ENCODE data around the gene TFB1M. TPM values are rescaled to one million over a fixed set of nuclear protein-coding genes. Genes with fewer than 3 reads are reported as not detected.
"Not testable (repeated sequence)": the region's sequence is repeated elsewhere in the genome, so short reads cannot be mapped to it uniquely, and the experiment has no call there.

The TFB1M gene
- total RNA-seq, 2 donors from 2014 or later, result 6.6 to 11.0 TPM

- TF ChIP-seq, protein P1, sequence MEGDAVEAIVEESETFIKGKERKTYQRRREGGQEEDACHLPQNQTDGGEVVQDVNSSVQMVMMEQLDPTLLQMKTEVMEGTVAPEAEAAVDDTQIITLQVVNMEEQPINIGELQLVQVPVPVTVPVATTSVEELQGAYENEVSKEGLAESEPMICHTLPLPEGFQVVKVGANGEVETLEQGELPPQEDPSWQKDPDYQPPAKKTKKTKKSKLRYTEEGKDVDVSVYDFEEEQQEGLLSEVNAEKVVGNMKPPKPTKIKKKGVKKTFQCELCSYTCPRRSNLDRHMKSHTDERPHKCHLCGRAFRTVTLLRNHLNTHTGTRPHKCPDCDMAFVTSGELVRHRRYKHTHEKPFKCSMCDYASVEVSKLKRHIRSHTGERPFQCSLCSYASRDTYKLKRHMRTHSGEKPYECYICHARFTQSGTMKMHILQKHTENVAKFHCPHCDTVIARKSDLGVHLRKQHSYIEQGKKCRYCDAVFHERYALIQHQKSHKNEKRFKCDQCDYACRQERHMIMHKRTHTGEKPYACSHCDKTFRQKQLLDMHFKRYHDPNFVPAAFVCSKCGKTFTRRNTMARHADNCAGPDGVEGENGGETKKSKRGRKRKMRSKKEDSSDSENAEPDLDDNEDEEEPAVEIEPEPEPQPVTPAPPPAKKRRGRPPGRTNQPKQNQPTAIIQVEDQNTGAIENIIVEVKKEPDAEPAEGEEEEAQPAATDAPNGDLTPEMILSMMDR (IDR thresholded peaks at IDR 0.05), result no peak
- peak overlapping the region; percentile 89 for H3K4me3 ChIP-seq
- H3K27ac ChIP-seq, result peak overlapping the region; percentile 72
- no peak for DNase-seq (ENCODE audit: low spot score)
- H3K36me3 ChIP-seq, result peaks cover 3% of the 10 kb centered on the region
- H3K9me3 ChIP-seq, result no peaks in the 10 kb centered on the region
- H3K27me3 ChIP-seq (replicated peaks; ENCODE audit: insufficient read depth), result no peaks in the 10 kb centered on the region
- H3K4me1 ChIP-seq (ENCODE audit: control insufficient read depth in 1 of 2, low read depth in 2 of 2), result peaks cover 0 to 10% of the 10 kb centered on the region in 2 donors
- no peak for ATAC-seq (ENCODE audit: insufficient number of reproducible peaks, low FRiP score, low read depth)
Measured at GRCh38 chr6:155313602-155314091, 637 bp downstream of the TFB1M start.

GRCh38 chr6:155312950-155313349, 1.3 kb downstream of the TFB1M start:
- not testable (repeated sequence) for DNase-seq (ENCODE audit: low spot score); ATAC-seq (ENCODE audit: insufficient number of reproducible peaks, low FRiP score, low read depth); H3K9me3 ChIP-seq; H3K27ac ChIP-seq; H3K27me3 ChIP-seq (replicated peaks; ENCODE audit: insufficient read depth); H3K36me3 ChIP-seq
- H3K4me3 ChIP-seq, result peak overlapping the region; percentile 89
- peaks cover 0 to 10% of the 10 kb centered on the region in 2 donors for H3K4me1 ChIP-seq (ENCODE audit: control insufficient read depth in 1 of 2, low read depth in 2 of 2)

- DNase-seq (ENCODE audit: low spot score) (no peak), ATAC-seq (ENCODE audit: insufficient number of reproducible peaks, low FRiP score, low read depth) (no peak)
- H3K4me1 ChIP-seq (ENCODE audit: control insufficient read depth in 1 of 2, low read depth in 2 of 2), result peaks cover 0 to 10% of the 10 kb centered on the region in 2 donors
- no peaks in the 10 kb centered on the region for H3K9me3 ChIP-seq
- H3K27me3 ChIP-seq (replicated peaks; ENCODE audit: insufficient read depth), result no peaks in the 10 kb centered on the region
- peaks cover 3% of the 10 kb centered on the region for H3K36me3 ChIP-seq
- no peak overlapping the region for H3K4me3 ChIP-seq
- TF ChIP-seq, protein P1 (IDR thresholded peaks at IDR 0.05), result no peak
- no peak overlapping the region for H3K27ac ChIP-seq
Measured at GRCh38 chr6:155311583-155311982, 2.7 kb downstream of the TFB1M start.

GRCh38 chr6:155311086-155311485, 3.2 kb downstream of the TFB1M start:
- no peak for DNase-seq (ENCODE audit: low spot score)
- ATAC-seq (ENCODE audit: insufficient number of reproducible peaks, low FRiP score, low read depth), result no peak
- TF ChIP-seq, protein P1 (IDR thresholded peaks at IDR 0.05), result no peak
- no peaks in the 10 kb centered on the region for H3K27me3 ChIP-seq (replicated peaks; ENCODE audit: insufficient read depth)
- H3K4me1 ChIP-seq (ENCODE audit: control insufficient read depth in 1 of 2, low read depth in 2 of 2), result peaks cover 0 to 10% of the 10 kb centered on the region in 2 donors
- no peak overlapping the region for H3K27ac ChIP-seq
- no peaks in the 10 kb centered on the region for H3K9me3 ChIP-seq
- peaks cover 3% of the 10 kb centered on the region for H3K36me3 ChIP-seq
- no peak overlapping the region for H3K4me3 ChIP-seq

GRCh38 chr6:155310596-155310995, 3.7 kb downstream of the TFB1M start:
- Histone ChIP-seq H3K36me3 (peaks cover 3% of the 10 kb centered on the region), H3K4me3 (no peak overlapping the region), H3K27ac (no peak overlapping the region), H3K9me3 (no peaks in the 10 kb centered on the region), H3K4me1 (ENCODE audit: control insufficient read depth in 1 of 2, low read depth in 2 of 2) (peaks cover 0 to 10% of the 10 kb centered on the region in 2 donors), H3K27me3 (replicated peaks; ENCODE audit: insufficient read depth) (no peaks in the 10 kb centered on the region)
- no peak for ATAC-seq (ENCODE audit: insufficient number of reproducible peaks, low FRiP score, low read depth)
- DNase-seq (ENCODE audit: low spot score), result no peak
- TF ChIP-seq, protein P1 (IDR thresholded peaks at IDR 0.05), result no peak

- Histone ChIP-seq H3K27me3 (replicated peaks; ENCODE audit: insufficient read depth) (no peaks in the 10 kb centered on the region), H3K4me3 (no peak overlapping the region), H3K36me3 (peaks cover 3% of the 10 kb centered on the region), H3K4me1 (ENCODE audit: control insufficient read depth in 1 of 2, low read depth in 2 of 2) (peaks cover 0 to 10% of the 10 kb centered on the region in 2 donors), H3K9me3 (no peaks in the 10 kb centered on the region), H3K27ac (no peak overlapping the region)
- ATAC-seq (ENCODE audit: insufficient number of reproducible peaks, low FRiP score, low read depth) (no peak), DNase-seq (ENCODE audit: low spot score) (no peak)
- TF ChIP-seq, protein P1 (IDR thresholded peaks at IDR 0.05), result no peak
Measured at GRCh38 chr6:155309150-155309549, 5.1 kb downstream of the TFB1M start.
